ENCODE data around the gene GAGE12J. TPM values are rescaled to one million over a fixed set of nuclear protein-coding genes. Genes with fewer than 3 reads are reported as not detected.
"Not testable (repeated sequence)": the region's sequence is repeated elsewhere in the genome, so short reads cannot be mapped to it uniquely, and the experiment has no call there.

Gene GAGE12J, protein sequence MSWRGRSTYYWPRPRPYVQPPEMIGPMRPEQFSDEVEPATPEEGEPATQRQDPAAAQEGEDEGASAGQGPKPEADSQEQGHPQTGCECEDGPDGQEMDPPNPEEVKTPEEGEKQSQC
- not detected in 2 replicates for total RNA-seq (2014; rRNA removed; shearing (Covaris generic))

DNA sequence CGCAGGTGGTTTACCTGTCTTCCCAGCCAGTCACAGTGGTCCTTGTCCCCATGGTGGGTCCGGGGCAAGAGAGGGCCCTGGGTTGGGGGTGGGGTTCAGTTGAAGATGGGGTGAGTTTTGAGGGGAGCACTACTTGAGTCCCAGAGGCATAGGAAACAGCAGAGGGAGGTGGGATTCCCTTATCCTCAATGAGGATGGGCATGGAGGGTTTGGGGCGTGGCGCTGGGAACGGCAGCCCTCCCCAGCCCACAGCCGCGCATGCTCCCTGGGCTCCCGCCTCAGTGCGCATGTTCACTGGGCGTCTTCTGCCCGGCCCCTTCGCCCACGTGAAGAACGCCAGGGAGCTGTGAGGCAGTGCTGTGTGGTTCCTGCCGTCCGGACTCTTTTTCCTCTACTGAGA is at the start of gene GAGE12J:
TSS of gene GAGE12J (plus strand) at position 301 of the 400 bp plus-strand sequence. CDS start 1,157 bp downstream, outside the sequence.
- DNase-seq (ENCODE audit: low read depth), result not testable (repeated sequence)

DNA sequence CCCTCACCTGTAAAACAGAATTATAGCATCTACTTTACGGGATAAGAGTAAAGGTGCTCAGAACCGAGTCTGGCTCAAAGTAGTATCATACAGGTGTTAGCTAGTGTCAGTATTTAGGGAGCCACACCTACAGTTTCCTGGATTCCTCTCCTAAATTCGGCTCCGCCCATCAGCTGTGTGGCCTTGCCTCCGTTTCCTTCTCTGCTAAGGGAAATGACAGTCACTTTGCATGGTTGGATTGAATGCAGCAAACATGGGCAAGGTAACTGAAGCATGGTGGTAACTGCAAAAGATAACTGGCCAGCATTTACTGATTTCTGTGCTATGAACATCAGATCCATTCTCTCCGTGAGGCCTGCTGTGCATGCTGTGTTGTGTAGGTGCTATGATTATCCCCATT is 49.4 kb upstream of the GAGE12J start:
- no peak for DNase-seq (ENCODE audit: low read depth)

DNA sequence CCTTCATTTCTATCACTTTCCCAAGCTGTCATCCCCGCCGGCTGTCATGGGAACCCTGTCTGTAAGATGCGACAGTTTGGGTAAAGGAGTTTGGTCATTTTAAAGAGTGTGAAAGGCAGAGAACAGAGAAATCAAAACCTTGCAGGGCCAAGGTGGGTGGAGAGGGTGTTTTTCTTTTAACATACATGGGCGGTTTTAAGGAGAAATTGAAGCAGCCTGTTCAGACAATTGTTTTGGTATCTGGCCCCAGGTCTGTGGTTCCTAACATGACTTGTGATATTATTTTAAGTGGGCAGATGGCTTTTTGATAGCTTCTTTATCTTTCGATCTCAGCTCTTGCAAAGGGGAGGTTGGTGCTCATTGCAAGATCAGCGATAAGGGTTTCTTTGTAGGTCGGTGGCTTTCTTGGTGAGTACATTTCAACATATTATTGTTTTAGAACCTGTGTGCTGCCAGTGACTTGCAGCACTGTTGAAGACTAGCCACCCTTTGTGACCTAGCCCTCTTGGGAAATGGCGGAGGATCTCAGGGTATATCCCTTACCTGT is 48.6 kb upstream of the GAGE12J start:
- DNase-seq (ENCODE audit: low read depth), result no peak

DNA sequence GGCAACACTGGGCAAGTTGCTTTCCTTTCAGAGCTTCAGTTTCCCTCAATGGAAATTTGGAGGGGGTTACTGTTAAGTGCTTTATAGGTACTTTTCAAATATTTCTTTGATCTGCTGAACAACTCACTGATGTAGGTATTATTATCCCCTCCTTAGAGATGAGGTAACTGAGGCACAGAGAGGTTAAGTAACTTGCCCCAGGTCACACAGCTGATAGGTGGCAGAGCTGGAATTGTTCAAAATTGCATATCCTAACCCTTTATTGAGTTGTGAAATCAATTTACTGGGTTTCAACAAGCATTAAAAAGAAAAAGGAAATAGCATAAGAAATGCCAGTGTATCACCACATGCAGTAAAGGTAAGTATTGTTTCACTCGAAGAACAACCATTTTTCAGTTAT is 45.6 kb upstream of the GAGE12J start:
- DNase-seq (ENCODE audit: low read depth), result no peak

DNA sequence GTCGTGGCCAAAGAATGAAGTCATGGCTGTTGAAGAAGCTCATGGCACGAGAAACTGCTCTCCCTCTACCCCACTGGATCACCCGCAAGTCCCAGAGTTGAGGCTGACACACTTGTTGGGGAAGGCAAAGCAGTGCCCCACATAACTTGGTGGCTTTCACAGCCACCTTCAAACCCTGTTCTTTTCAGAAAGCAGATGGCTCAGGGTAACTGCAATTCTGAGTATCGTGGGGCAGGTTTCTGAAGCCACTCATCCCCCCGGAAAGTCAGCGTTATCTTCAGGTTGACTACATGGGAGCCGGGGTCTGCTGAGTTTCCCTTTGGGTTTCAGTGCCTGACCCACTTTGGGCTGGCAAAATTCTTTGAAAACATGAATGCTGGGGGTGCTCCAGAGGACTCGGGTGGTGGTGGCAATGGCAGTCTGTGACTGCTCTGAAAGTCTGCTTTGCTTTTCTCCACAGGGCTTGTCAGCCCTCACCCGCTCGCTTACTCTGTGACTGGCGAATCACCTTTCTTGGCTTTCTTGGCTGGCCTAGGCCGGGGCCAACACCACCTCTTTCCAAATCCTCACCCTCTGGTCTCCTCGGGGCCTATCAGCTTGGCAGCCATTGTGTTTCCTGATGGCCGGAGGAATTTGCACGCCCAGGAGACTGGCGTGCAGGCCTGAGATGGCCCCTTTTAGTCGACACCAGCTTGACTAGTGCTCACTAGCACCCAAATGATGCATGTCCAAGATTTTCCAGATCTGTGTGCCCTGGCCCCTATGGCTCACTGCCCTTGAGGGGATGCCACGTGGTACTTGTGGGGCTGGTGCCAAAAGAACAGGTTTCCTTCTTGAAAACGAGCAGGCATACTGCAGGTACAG is 44.9 kb upstream of the GAGE12J start:
- DNase-seq (ENCODE audit: low read depth), result no peak

DNA sequence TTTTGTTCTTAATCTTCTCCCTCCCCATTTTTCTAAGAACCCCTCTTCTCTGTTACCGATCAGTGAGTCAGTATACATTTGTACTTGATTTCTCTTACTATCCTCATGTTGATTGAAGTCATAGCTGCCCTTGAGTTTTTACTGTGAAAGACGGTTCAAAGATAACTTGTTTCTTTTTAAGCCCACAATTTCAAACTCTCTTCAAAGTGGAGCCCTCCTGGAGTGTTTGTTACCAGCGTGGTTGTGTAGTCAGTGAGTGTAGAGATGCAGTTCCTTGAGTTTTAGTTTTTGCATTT is 44.4 kb upstream of the GAGE12J start:
- DNase-seq (ENCODE audit: low read depth), result no peak

DNA sequence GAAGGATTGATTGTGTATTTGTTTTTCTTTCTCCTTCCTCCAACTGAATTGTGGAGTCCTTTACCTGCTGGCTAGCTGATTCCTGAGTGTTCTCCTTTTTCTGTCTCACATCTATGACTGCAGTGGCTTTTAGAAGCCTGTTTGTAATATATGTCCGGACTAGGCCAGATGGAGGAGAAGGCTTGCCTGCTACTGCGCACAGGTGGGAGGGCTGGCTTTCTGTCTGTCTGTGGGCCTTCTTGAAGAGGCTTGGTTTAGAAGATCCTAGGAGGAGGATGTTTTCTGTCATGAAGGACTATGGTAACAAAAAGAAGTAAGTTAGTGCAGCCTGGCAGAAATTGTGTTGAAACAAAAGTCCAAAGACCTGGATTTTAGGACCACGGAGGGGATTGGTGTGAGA is 43.8 kb upstream of the GAGE12J start:
- DNase-seq (ENCODE audit: low read depth), result no peak

DNA sequence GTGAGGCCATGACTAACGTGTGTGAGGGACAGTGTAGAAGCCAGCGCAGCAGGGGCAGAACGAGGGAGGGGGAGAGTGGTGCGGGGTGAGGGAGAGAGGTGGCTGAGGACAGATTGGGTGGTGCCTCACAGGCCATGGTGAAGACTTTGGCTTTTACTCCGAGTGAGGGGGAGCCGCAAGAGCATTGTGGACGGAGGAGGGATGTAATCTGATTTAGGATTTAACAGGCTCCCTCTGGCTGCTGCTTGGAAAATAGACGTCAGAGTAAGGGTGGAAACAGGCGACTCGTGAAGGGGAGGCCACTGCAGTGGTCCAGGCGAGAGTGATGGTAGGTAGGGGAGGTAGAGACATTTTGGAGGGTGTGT is 39.2 kb upstream of the GAGE12J start:
- DNase-seq (ENCODE audit: low read depth), result no peak

DNA sequence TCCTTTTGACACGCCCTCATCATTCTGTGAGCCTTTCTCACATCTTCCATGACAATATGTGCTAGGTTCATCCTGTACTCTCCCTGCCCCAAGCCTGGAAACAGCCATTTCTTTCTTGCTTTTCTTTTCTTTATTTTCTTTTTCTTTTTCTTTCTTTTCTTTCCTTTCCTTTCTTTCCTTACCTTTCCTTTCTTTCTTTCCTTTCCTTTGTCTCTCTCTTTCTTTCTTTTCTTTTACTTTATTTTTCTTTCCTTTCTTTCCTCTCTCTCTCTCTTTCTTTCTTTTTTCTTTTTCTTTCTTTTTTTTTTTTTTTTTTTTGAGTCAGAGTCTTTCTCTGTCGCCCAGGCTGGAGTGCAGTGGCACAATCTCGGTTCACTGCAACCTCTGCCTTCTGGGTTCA is 37.6 kb upstream of the GAGE12J start:
- no peak for DNase-seq (ENCODE audit: low read depth)

DNA sequence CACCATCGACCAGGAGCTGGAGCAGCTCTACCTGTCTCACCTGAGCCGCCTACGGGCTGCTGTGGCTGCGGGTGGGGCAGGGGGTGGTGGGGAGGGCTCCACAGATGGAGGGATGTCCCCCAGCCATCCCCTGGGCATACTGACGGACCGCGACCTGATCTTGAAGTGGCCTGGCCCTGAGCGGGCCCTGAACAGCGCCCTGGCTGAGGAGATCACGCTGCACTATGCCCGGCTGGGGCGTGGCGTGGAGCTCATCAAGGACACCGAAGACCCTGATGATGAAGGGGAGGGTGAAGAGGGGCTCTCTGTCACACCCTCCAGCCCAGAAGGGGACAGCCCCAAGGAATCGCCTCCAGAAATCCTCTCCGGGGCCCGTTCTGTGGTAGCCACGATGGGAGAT is 35.7 kb upstream of the GAGE12J start:
- no peak for DNase-seq (ENCODE audit: low read depth)

DNA sequence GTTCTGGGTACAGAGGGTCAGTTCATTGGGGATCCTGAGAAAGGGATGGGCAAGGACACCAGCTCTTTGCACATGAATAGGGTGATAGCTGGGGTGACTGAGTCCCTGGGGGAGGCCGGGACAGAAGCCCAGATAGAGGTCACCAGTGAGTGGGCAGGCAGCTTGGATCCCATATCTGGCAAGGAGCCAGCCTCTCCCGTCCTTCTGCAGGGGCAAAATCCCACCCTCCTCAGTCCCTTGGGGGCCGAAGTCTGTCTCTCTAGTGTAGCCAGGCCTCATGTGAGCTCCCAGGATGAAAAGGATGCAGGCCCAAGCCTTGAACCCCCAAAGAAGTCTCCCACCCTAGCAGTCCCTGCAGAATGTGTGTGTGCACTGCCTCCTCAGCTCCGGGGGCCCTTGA is 35.3 kb upstream of the GAGE12J start:
- no peak for DNase-seq (ENCODE audit: low read depth)

DNA sequence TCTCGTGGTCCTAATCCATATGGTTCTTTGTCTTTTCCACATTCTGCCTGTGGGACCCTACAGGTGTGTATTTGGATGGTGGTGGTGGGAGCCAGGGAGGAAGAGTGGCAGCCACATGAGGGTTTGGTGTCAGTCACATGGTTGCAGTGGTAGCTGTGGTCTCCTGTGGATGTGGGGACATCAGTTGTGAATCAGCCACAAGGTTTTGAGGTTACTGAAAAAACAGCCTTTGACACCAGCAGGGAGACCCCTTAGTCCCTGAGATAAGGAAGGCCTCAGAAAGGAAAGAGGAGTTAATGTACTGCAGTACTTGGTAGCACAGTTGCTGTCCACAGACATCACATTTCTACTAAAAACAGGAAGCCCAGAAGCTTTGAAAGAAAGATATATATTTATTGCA is 34.2 kb upstream of the GAGE12J start:
- DNase-seq (ENCODE audit: low read depth), result no peak

DNA sequence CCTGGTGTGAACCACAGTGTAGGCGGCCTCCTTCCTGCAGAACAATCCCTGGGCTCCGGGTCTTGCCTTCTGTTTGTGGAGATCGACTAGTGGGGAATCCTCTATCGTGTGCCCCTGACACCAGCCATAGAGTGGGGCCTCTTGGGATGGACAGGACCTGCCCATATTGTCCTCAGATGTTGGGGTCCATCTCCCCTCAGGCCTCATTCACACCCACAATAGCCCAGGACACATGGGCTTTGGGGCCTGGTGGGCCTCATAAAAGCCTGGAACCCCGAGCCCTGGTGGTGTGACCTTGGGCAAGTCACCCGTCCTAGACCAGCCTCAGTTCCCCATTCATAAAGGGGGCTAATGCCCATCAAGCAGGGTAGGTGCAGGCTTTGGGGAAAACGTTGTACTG is 31.6 kb upstream of the GAGE12J start:
- DNase-seq (ENCODE audit: low read depth), result no peak

DNA sequence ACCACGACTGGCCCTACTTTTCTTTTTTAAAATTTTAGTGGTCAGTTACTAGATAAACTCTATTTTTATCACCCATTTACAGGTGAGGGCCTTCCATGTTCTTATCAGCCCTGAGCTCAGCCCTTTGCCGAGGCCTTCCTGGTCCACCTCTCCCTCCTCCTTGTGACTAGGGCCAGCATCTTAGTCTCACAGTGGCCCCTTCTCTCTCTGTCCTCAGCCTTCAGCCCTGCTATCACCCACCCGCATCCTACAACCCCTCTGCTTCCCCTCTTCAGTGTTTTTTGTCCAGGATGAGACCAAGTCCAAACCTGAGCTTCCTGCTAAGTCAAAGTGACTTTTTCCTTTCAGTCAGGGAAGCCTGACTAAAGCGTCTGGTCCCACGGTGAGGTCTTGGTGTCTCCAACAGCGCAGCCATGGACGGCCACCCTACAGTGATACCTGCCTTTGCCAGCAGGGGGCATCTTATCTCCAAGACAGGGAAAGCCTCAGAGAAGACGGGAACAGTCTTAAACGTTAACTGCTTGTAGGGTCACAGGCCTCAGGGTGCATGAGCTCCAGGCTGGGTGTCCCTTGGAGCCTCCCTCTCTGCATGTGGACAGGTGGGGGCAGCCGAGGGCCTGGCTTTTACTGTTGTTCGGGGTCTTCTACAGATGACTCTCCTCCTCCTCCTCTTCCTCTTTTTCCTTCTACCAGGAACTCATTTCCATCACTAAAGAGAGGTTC is 30.1 kb upstream of the GAGE12J start:
- peak; percentile 53 for DNase-seq (ENCODE audit: low read depth)

DNA sequence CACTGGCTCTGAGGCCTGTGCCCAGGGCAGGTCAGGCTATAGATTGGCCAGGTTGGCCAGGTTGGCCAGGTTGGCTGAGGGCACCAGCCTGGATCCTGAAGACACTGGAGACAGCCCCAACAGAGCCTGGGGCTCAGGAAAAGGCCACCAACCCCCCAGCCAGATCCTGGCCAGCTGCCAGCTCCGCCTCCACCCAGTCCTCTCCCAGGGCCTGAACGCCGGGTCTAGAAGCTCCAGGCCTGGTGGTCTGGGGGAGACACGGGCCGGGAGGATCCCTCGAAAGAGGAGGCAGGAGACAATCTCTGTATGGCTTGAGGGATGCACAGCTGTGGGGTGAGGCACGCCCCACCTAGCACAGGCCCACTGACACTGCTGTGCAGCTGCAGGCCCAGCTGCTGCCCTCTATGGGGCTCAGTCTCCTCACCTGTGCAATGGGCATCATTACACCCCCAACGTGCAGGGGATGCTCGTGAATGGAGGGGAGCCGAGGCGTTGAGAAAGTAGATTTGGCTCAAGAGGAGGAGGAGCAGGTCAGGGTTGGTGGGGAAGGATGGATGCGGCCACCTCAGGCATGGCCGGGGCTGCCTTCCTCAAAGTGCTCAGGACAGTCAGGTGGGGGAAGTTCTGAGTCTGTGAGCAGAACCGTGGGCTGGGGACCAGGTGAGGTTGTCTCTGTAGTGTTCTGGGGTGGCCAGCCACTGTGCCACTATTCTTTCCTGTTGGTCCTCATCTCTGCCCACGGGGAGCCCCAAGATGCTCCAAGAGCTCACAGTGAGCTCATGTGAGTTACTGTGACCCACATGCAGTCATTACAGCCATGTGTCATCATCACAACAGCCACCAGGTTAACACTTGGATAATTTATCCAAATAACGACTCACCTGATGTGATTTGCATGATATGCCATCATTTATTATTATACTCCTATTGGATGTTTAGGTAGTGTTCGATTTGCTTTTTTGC is 29.2 kb upstream of the GAGE12J start:
- DNase-seq (ENCODE audit: low read depth), result no peak

DNA sequence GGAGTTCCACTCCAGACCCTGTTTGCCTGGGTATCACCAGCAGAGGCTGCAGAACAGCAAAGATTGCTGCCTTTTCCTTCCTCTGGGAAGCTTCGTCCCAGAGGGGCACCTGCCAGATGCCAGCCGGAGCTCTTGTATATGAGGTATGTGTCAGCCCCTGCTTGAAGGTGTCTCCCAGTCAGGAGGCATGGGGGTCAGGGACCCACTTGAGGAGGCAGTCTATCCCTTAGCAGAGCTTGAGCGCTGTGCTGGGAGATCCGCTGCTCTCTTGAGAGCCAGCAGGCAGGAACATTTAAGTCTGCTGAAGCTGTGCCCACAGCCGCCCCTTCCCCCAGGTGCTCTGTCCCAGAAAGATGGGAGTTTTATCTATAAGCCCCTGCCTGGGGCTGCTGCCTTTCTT is 22.5 kb upstream of the GAGE12J start:
- not testable (repeated sequence) for DNase-seq (ENCODE audit: low read depth)

DNA sequence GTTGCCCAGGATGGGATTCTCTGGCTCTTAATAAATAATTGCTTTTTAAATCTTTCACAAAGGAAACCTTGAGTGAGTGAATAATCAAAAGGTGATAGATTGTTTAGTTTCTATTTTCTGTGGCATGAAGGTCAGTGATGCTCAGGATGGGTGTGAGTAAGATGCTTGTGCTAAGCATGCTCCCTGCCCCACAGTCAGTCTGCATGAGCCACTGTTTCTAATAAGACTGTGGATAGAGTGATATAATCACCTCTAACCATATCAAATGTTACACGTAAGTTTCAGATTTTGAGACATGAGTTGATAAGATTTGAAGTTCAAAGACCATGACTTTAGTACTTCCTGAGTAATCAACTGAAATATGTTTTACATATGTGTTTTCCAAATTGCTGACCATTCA is 21.1 kb upstream of the GAGE12J start:
- DNase-seq (ENCODE audit: low read depth), result no peak

DNA sequence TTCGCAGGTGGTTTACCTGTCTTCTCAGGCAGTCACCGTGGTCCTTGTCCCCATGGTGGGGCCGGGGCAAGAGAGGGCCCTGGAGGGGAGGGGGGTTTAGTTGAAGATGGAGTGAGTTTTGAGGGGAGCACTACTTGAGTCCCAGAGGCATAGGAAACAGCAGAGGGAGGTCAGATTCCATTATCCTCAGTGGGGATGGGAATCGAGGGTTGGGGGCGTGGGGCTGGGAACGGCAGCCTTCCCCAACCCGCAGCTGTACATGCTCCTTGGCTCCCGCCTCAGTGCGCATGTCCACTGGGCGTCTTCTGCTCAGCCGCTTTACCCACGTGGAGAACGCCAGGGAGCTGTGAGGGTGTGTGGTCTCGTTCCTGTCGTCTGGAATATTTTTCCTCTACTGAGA is 18.5 kb upstream of the GAGE12J start, which contains the start of gene GAGE10:
TSS of gene GAGE10 (plus strand) at position 301 of the 400 bp plus-strand sequence. CDS start 1,214 bp downstream, outside the sequence.
- DNase-seq (ENCODE audit: low read depth), result no peak

DNA sequence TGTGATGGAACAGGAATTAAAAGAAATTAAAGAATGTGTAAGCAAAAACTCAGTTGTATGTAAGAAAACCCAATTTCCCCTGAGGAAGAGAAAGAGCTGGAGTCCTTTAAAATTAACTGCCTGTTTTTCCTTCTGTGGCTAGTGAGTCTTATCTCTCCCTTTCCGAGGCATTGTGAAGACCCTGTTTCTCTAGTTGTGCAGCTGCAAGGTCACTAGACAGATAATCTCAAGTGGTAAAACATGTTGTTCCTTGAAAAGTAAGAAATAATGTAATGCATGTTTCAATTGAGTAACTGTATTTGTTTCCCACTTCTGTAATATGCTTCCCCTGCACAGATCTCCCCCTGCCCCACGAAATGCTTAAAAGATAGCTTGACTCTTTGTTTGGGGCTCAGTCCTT is 14.1 kb upstream of the GAGE12J start:
- DNase-seq (ENCODE audit: low read depth), result not testable (repeated sequence)

DNA sequence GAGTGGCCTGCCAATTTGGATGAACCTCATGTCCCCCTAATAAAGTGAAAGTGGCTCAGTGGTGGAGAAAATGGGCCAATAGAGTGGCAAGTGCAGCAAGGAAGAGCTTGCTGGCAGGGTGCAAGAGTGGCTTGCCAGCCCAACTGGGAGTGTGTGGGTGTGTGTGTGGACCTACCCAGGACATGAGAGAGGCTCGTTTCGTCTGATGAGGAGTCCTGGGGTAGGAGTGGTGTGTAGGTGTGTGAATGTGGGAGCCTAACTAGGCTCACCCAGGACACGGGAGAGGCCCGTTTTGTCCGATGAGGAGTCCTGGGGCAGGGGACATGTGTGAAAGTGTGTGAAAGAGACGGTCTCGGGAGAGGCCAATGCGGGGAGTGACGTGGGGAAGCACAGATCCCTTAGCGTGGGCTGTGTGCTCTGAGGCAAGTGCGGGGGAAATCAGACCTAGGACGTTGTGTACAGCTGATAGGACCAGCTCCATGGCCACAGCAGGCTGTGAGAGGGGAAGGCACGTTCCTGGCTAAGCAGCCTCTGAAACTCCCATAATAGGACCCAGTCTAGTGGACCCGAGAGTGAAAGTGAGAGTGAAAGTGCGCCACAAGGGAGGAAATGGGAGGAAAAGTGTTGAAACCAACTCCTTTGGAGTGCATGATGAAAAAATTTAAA is 13.1 kb upstream of the GAGE12J start:
- DNase-seq (ENCODE audit: low read depth), result peak; percentile 19

DNA sequence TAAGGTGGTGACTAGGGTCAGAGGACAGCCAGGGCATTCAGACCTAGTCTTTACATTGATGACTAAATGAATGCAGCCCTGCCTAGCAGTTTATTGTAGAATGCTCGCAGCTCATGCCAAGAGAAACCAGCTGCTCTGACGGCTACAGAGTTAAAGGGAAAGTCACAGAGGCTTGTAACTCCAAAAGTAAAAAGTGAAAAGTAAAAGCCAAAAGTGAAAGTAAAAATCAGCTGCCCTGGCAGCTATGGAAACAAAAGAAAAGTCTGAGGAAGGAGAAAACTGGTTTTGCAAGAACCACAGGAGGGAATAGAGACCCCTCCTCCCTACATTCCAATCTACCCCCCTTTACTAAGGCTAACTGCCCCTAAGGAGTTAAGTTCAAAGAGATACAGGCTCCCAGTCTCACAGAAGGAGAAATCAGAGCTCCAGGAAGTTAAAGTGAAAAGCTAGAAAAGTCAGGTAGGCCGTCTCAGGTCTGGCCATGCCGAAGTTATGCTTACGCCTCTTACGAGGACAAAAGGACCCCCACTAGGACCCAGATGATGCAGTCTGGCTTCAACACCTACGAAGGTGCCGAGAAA is 12.3 kb upstream of the GAGE12J start:
- DNase-seq (ENCODE audit: low read depth), result peak; percentile 14
